Astrocyte (in vitro differentiated cells and primary cell): ENCODE results near the gene POMGNT1. TPM values are rescaled to one million over a fixed set of nuclear protein-coding genes. Genes with fewer than 3 reads are reported as not detected.

Source experiments
- DNase-seq: peaks from one replicate; pipeline ENCODE4 v3.0.0-alpha.2; 2010; ENCODE audit warnings: low read depth
- FAIRE-seq: peaks from 2 replicates; lab custom pipeline; 2011; peaks lifted over from hg19 to GRCh38; lab: Jason Lieb, UNC
- H2AFZ ChIP-seq: 2 replicates; pipeline ENCODE4 v1.6.0; 2012; ENCODE audit warnings: low read depth, low read length, inconsistent platforms
- H3K27ac ChIP-seq: 2 replicates; pipeline ENCODE4 v1.5.1; 2011; ENCODE audit warnings: low read depth, low read length, inconsistent platforms
- H3K27me3 ChIP-seq: 2 replicates; pipeline ENCODE4 v1.6.0; 2011; ENCODE audit warnings: low read length, inconsistent platforms; ENCODE audit not compliant: insufficient read depth
- H3K36me3 ChIP-seq: 2 replicates; pipeline ENCODE4 v1.5.1; 2011; ENCODE audit warnings: low read length, inconsistent platforms; ENCODE audit not compliant: insufficient read depth
- H3K4me1 ChIP-seq: 2 replicates; pipeline ENCODE4 v1.5.1; 2011; ENCODE audit warnings: low read length, inconsistent platforms; ENCODE audit not compliant: insufficient read depth
- H3K4me2 ChIP-seq: 2 replicates; pipeline ENCODE4 v1.6.0; 2012; ENCODE audit warnings: low read length, inconsistent platforms
- H3K4me3 ChIP-seq: 2 replicates; pipeline ENCODE4 v1.5.1; 2011; ENCODE audit warnings: low read depth, mild to moderate bottlenecking, low read length, inconsistent platforms; ENCODE audit not compliant: insufficient read depth
- H3K79me2 ChIP-seq: 2 replicates; pipeline ENCODE4 v1.6.0; 2012; ENCODE audit warnings: mild to moderate bottlenecking, low read length, inconsistent platforms; ENCODE audit not compliant: insufficient read depth
- H3K9ac ChIP-seq: 2 replicates; pipeline ENCODE4 v1.6.0; 2012; ENCODE audit warnings: mild to moderate bottlenecking, low read length, inconsistent platforms
- H3K9me3 ChIP-seq: 2 replicates; pipeline ENCODE4 v1.5.1; 2012; ENCODE audit warnings: low read depth, mild to moderate bottlenecking, low read length, inconsistent platforms; ENCODE audit not compliant: insufficient read depth
- H4K20me1 ChIP-seq: 2 replicates; pipeline ENCODE4 v1.6.0; 2012; ENCODE audit warnings: low read length, inconsistent platforms; ENCODE audit not compliant: insufficient read depth
- H3K27ac Mint-ChIP-seq: one replicate; pipeline ENCODE4 v1.8.0; 2021; ENCODE audit warnings: mild to moderate bottlenecking, mixed read lengths; ENCODE audit not compliant: unreplicated experiment
- H3K27me3 Mint-ChIP-seq: one replicate; pipeline ENCODE4 v1.8.0; 2021; ENCODE audit warnings: low read depth, mixed read lengths; ENCODE audit not compliant: unreplicated experiment
- H3K36me3 Mint-ChIP-seq: one replicate; pipeline ENCODE4 v1.8.0; 2021; ENCODE audit warnings: low read depth, mixed read lengths; ENCODE audit not compliant: unreplicated experiment
- H3K4me1 Mint-ChIP-seq: one replicate; pipeline ENCODE4 v1.8.0; 2021; ENCODE audit warnings: low read depth, mixed read lengths; ENCODE audit not compliant: unreplicated experiment
- H3K4me3 Mint-ChIP-seq: one replicate; pipeline ENCODE4 v1.8.0; 2021; ENCODE audit warnings: mild to moderate bottlenecking, moderate library complexity, mixed read lengths; ENCODE audit not compliant: unreplicated experiment
- H3K9me3 Mint-ChIP-seq: one replicate; pipeline ENCODE4 v1.8.0; 2021; ENCODE audit warnings: mild to moderate bottlenecking, mixed read lengths; ENCODE audit not compliant: unreplicated experiment
- CTCF ChIP-seq: IDR thresholded peaks from 2 replicates; pipeline ENCODE4 v1.5.1; 2011; ENCODE audit warnings: low read depth, mild to moderate bottlenecking, inconsistent platforms, low read length, moderate library complexity; ENCODE audit not compliant: insufficient read depth
- EZH2 ChIP-seq: IDR thresholded peaks from 2 replicates; pipeline ENCODE4 v1.6.1; 2012; ENCODE audit warnings: mild to moderate bottlenecking, low read length, inconsistent platforms; ENCODE audit not compliant: insufficient read depth
- total RNA-seq: library from RNA; stranded (reverse); gene quantifications from 2 replicates; pipeline ENCODE4 v1.2.1, GENCODE V29; 2021

Gene POMGNT1
- total RNA-seq, 1 donor from 2014 or later, result 55.1 TPM

GRCh38 chr1:46183079-46183847 lies 15.0 kb downstream of the POMGNT1 start:
- Histone ChIP-seq H4K20me1 (no peaks in the 10 kb centered on the region), H2AFZ (peak overlapping the region; percentile 30), H3K4me3 (no peak overlapping the region), H3K27ac (peak overlapping the region; percentile 88), H3K27me3 (no peaks in the 10 kb centered on the region), H3K4me2 (peak overlapping the region; percentile 59), H3K36me3 (no peaks in the 10 kb centered on the region), H3K79me2 (no peaks in the 10 kb centered on the region), H3K9ac (peak overlapping the region; percentile 64), H3K4me1 (peaks cover 28% of the 10 kb centered on the region), H3K9me3 (no peaks in the 10 kb centered on the region)
- Mint-ChIP-seq H3K4me1 (peaks cover 22% of the 10 kb centered on the region), H3K4me3 (peak overlapping the region; percentile 54), H3K9me3 (no peaks in the 10 kb centered on the region), H3K27me3 (no peaks in the 10 kb centered on the region), H3K36me3 (peaks cover 5% of the 10 kb centered on the region), H3K27ac (peak overlapping the region; percentile 83)
- DNase-seq (peak; percentile 89), FAIRE-seq (no peak)
- TF ChIP-seq CTCF (no peak), EZH2 (no peak)

- H3K4me3 ChIP-seq, result no peak overlapping the region
- no peaks in the 10 kb centered on the region for H3K27me3 Mint-ChIP-seq
- no peaks in the 10 kb centered on the region for H3K27me3 ChIP-seq
- H3K4me1 Mint-ChIP-seq, result peaks cover 22% of the 10 kb centered on the region
- H3K9me3 Mint-ChIP-seq, result no peaks in the 10 kb centered on the region
- H3K36me3 ChIP-seq, result no peaks in the 10 kb centered on the region
- no peaks in the 10 kb centered on the region for H4K20me1 ChIP-seq
- no peak overlapping the region for H3K9ac ChIP-seq
- no peak overlapping the region for H3K27ac ChIP-seq
- H3K36me3 Mint-ChIP-seq, result no peaks in the 10 kb centered on the region
- H3K9me3 ChIP-seq, result no peaks in the 10 kb centered on the region
- H3K4me1 ChIP-seq, result peaks cover 28% of the 10 kb centered on the region
- H3K79me2 ChIP-seq, result no peaks in the 10 kb centered on the region
- H3K27ac Mint-ChIP-seq, result no peak overlapping the region
- H2AFZ ChIP-seq, result peak overlapping the region; percentile 40
- H3K4me2 ChIP-seq, result peak overlapping the region; percentile 59
- peak overlapping the region; percentile 1 for H3K4me3 Mint-ChIP-seq
- TF ChIP-seq EZH2, result no peak
- no peak for TF ChIP-seq CTCF
- peak; percentile 55 for DNase-seq
- FAIRE-seq, result no peak
Measured at GRCh38 chr1:46181343-46182260, 16.6 kb downstream of the POMGNT1 start.
